ENCODE data around the gene KIRREL3. TPM values are rescaled to one million over a fixed set of nuclear protein-coding genes. Genes with fewer than 3 reads are reported as not detected.

KIRREL3 gene
- polyA plus RNA-seq, 1 experiment: 2.3 TPM

DNA sequence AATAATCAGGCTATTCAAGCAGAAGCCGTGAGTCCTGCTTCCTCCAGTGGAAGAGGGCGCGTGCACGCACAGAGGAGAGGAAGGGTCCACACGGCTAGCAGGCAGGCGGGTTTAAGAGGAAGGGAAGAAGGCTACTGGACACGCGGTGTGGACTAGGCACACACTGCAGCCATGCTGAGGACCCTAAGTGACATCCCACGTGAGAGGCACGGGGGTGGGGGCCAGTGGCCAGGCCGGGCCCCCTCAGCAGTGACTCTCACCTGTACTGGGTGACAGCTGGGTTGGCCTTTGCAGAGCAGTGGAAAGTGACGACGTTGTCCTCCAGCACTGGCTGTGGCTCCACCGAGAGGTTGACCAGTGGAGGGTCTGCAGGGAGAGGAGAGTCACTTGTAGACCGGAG lies 544.5 kb downstream of the KIRREL3 start:
- POLR2A ChIA-PET: no interaction called here
- CTCF ChIA-PET: no interaction called here

DNA sequence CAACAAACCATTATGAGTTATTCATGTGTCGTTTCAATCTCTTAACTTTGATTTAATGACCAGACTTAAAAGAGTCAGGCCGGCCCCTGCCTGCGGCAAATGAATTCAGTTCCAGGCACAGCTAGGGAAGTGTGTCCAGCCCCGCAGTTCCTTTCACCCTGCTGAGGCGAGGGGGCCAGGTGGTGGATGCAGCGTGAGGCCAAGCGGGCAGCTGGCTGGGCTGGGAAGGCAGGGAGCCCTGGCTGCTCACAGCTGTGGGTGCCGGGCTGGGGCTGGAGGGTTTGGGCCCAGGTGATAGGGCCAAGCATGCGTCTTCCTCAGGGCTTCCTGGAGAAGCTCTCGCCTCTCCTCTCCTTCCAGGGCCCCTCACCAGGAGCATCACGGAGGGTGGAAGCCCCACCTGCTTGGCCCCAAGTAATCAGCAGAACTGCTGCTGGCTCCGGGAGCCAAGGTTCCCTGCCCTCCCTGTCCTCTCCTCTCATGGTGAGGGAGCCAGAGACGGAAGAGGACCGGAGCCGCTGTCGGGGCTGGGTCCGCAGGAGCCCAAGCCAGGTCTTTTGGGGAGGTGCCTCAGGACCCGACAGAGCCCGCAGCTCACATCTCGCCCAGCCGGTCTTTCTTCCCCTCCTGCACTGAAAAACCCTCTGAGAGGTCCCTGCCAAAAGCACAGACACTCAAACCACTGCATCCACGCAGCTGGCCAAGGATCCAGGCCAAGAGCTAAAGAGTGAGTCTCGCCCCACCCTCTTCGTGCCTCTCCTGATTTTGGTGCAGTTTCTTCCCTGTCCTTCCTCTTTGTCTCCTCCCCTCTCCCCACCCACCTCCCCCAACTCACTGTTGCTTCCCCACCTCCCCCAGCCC lies 548.1 kb downstream of the KIRREL3 start:
- no peak for DNase-seq (ENCODE audit: low read depth, low spot score)
- POLR2A ChIA-PET: no interaction called here
- TF ChIP-seq, protein P1, sequence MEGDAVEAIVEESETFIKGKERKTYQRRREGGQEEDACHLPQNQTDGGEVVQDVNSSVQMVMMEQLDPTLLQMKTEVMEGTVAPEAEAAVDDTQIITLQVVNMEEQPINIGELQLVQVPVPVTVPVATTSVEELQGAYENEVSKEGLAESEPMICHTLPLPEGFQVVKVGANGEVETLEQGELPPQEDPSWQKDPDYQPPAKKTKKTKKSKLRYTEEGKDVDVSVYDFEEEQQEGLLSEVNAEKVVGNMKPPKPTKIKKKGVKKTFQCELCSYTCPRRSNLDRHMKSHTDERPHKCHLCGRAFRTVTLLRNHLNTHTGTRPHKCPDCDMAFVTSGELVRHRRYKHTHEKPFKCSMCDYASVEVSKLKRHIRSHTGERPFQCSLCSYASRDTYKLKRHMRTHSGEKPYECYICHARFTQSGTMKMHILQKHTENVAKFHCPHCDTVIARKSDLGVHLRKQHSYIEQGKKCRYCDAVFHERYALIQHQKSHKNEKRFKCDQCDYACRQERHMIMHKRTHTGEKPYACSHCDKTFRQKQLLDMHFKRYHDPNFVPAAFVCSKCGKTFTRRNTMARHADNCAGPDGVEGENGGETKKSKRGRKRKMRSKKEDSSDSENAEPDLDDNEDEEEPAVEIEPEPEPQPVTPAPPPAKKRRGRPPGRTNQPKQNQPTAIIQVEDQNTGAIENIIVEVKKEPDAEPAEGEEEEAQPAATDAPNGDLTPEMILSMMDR (IDR thresholded peaks at IDR 0.05; ENCODE audit: low read depth, low read length): no peak

More for the DNA sequence above, 544.5 kb downstream of the KIRREL3 start:
- H3K27me3 ChIP-seq (ENCODE audit: control insufficient read depth, insufficient read depth, low read length): peaks cover 8% of the 10 kb centered on the region
- TF ChIP-seq, protein P1 (IDR thresholded peaks at IDR 0.05; ENCODE audit: low read depth, low read length): no peak
- no peak for DNase-seq (ENCODE audit: low read depth, low spot score)
- H3K27ac ChIP-seq (ENCODE audit: low read depth, low read length): no peak overlapping the region
- H3K9me3 ChIP-seq (ENCODE audit: control insufficient read depth, insufficient read depth, low read length): peaks cover 4% of the 10 kb centered on the region
- no peak overlapping the region for H3K4me3 ChIP-seq (ENCODE audit: low read depth, low read length)

DNA sequence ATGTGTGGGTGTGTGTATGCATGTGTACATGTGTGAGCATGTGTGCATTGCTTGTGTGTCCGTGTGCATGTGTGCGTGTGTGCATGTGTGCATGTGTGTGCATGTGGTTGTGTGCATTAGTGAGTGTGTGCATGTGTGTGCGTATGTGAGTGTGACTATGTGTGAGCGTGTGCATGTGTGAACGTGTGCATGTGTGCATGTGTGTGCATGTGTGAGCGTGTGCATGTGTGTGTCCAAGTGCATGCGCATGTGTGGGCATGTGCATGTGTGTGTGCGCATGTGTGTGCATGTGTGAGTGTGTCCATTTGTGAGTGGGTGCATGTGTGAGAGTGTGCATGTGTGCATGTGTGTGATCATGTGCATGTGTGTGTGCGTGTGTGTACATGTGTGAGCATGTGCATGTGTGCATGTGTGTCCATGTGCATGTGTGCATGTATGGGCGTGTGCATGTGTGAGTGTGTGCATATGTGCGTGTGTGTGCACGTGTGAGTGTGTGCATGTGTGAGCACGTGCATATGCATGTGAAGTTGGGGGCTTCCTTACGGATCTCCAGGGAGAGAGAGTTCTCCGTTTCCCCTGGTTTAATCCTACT lies 549.3 kb downstream of the KIRREL3 start:
- TF ChIP-seq, protein P1 (IDR thresholded peaks at IDR 0.05; ENCODE audit: low read depth, low read length): no peak
- CTCF ChIA-PET: interaction anchor here (1.1 kb wide), 1 partner anchor 9 kb away, joined by 3 read pairs; no protein-coding TSS in a partner anchor
- POLR2A ChIA-PET: no interaction called here

More for the DNA sequence above, 548.1 kb downstream of the KIRREL3 start:
- H3K4me3 ChIP-seq (ENCODE audit: low read depth, low read length): no peak overlapping the region
- CTCF ChIA-PET: interaction anchor here (1.1 kb wide), 1 partner anchor 10 kb away, joined by 3 read pairs; no protein-coding TSS in a partner anchor
- H3K27ac ChIP-seq (ENCODE audit: low read depth, low read length): no peak overlapping the region
- H3K9me3 ChIP-seq (ENCODE audit: control insufficient read depth, insufficient read depth, low read length): peaks cover 20% of the 10 kb centered on the region
- peaks cover 8% of the 10 kb centered on the region for H3K27me3 ChIP-seq (ENCODE audit: control insufficient read depth, insufficient read depth, low read length)

DNA sequence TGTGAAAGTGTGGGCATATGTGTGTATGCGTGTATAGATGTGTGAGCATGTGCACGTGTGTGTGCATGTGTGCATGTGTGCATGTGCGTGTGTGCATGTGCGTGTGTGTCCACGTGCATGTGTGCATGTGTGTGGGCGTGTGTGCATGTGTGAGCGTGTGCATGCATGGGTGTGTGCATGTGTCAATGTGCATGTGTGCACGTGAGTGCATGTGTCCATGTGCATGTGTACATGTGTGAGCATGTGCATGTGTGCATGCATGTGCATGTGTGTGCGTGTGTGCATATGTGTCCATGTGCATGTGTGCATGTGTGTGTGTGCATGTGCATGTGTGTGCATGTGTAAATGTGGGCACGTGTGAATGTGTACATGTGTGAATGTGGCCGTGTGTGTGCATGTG lies 549.8 kb downstream of the KIRREL3 start:
- H3K4me3 ChIP-seq (ENCODE audit: low read depth, low read length): no peak overlapping the region
- TF ChIP-seq, protein P1 (IDR thresholded peaks at IDR 0.05; ENCODE audit: low read depth, low read length): no peak
- H3K27ac ChIP-seq (ENCODE audit: low read depth, low read length): no peak overlapping the region
- peaks cover 20% of the 10 kb centered on the region for H3K9me3 ChIP-seq (ENCODE audit: control insufficient read depth, insufficient read depth, low read length)
- no peak for DNase-seq (ENCODE audit: low read depth, low spot score)
- ChIA-PET POLR2A (no interaction called here), CTCF (no interaction called here)
- peaks cover 8% of the 10 kb centered on the region for H3K27me3 ChIP-seq (ENCODE audit: control insufficient read depth, insufficient read depth, low read length)

More for the DNA sequence above, 549.3 kb downstream of the KIRREL3 start:
- peaks cover 8% of the 10 kb centered on the region for H3K27me3 ChIP-seq (ENCODE audit: control insufficient read depth, insufficient read depth, low read length)
- no peak overlapping the region for H3K4me3 ChIP-seq (ENCODE audit: low read depth, low read length)
- no peak overlapping the region for H3K27ac ChIP-seq (ENCODE audit: low read depth, low read length)
- no peak for DNase-seq (ENCODE audit: low read depth, low spot score)
- H3K9me3 ChIP-seq (ENCODE audit: control insufficient read depth, insufficient read depth, low read length): peaks cover 20% of the 10 kb centered on the region

DNA sequence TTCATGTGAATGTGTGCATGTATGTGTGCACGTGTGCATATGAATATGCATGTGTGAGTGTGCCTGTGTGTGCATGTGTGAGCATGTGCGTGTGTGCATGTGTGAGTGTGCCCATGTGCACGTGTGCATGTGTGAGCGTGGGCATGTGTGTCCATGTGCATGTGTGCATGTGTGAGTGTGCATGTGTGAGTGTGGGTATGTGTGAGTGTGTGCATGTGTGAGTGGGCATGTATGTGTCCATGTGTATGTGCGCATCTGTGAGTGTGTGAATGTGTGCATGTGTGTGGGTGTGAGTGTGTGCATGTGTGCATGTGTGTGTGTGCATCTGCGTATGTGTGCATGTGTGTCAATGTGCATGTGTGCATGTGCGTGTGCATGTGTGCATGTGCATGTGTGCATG lies 550.4 kb downstream of the KIRREL3 start:
- H3K27ac ChIP-seq (ENCODE audit: low read depth, low read length): no peak overlapping the region
- peaks cover 20% of the 10 kb centered on the region for H3K9me3 ChIP-seq (ENCODE audit: control insufficient read depth, insufficient read depth, low read length)
- ChIA-PET POLR2A (no interaction called here), CTCF (no interaction called here)
- TF ChIP-seq, protein P1 (IDR thresholded peaks at IDR 0.05; ENCODE audit: low read depth, low read length): no peak
- no peak overlapping the region for H3K4me3 ChIP-seq (ENCODE audit: low read depth, low read length)
- peaks cover 8% of the 10 kb centered on the region for H3K27me3 ChIP-seq (ENCODE audit: control insufficient read depth, insufficient read depth, low read length)
- DNase-seq (ENCODE audit: low read depth, low spot score): no peak
